ENCODE results near the gene MUC3A.

Gene MUC3A

GRCh38 chr7:100946111-100946510 is 3.2 kb upstream of the MUC3A start:
- DNase-seq, result no peak

GRCh38 chr7:100946766-100947365 is 2.5 kb upstream of the MUC3A start:
- DNase-seq, result no peak

GRCh38 chr7:100947792-100948191 is 1.5 kb upstream of the MUC3A start:
- DNase-seq, result no peak

GRCh38 chr7:100949933-100950443 is 654 bp downstream of the MUC3A start:
- DNase-seq, result no peak

GRCh38 chr7:100951172-100951571 is 1.8 kb downstream of the MUC3A start:
- no peak for DNase-seq

GRCh38 chr7:100951888-100952560 is 2.7 kb downstream of the MUC3A start:
- DNase-seq, result no peak

- no peak for DNase-seq
Observed at GRCh38 chr7:100952641-100953040, 3.3 kb downstream of the MUC3A start.

GRCh38 chr7:100957832-100958421 is 8.6 kb downstream of the MUC3A start:
- DNase-seq, result no peak

GRCh38 chr7:100959894-100960293 is 10.6 kb downstream of the MUC3A start:
- DNase-seq, result no peak

GRCh38 chr7:100962537-100962936 is 13.2 kb downstream of the MUC3A start:
- DNase-seq, result no peak

GRCh38 chr7:100963386-100963785 is 14.1 kb downstream of the MUC3A start:
- no peak for DNase-seq

GRCh38 chr7:100963874-100964273 is 14.5 kb downstream of the MUC3A start:
- DNase-seq, result no peak

- no peak for DNase-seq
Observed at GRCh38 chr7:100964630-100965029, 15.3 kb downstream of the MUC3A start.

- DNase-seq, result no peak
Observed at GRCh38 chr7:100965045-100965722, 15.8 kb downstream of the MUC3A start.

GRCh38 chr7:100965723-100966541 is 16.6 kb downstream of the MUC3A start:
- no peak for DNase-seq

- DNase-seq, result no peak
Observed at GRCh38 chr7:100966542-100967291, 17.4 kb downstream of the MUC3A start.

GRCh38 chr7:100967292-100967863 is 18.0 kb downstream of the MUC3A start:
- no peak for DNase-seq

GRCh38 chr7:100968031-100968430 is 18.7 kb downstream of the MUC3A start:
- DNase-seq, result no peak

GRCh38 chr7:100968650-100969049 is 19.3 kb downstream of the MUC3A start:
- no peak for DNase-seq

- no peak for DNase-seq
Observed at GRCh38 chr7:100969066-100969615, 19.8 kb downstream of the MUC3A start, which contains the start of gene MUC12. MUC12 (plus strand) TSS chr7:100969565; CDS start chr7:100969623, 58 bp downstream.

Measured in NCI-H1436 treated with DMSO at 0.1 percent for 48 hours (cell line).